ENCODE data around the gene PRAC1.
"Not testable (repeated sequence)": the region's sequence is repeated elsewhere in the genome, so short reads cannot be mapped to it uniquely, and the experiment has no call there.

PRAC1 gene

DNA sequence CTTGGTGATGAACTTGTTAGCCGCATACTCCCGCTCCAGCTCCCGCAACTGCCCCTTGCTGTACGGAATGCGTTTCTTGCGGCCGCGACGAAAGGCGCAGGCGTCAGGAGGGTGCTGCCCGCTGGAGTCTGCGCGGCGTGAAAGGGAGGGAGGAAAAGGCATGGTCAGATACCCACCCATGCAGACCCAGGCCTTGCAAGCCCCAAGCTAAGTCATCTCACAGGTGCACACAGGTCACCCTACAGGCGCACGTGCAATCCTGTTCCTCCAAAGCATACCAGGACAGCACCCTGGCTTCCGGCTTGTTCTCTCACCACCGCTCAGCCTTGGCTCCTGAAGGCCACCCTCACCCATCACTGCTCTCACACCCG lies 4.6 kb upstream of the PRAC1 start:
- no peak for DNase-seq (ENCODE audit: low read depth in 2 of 2)

DNA sequence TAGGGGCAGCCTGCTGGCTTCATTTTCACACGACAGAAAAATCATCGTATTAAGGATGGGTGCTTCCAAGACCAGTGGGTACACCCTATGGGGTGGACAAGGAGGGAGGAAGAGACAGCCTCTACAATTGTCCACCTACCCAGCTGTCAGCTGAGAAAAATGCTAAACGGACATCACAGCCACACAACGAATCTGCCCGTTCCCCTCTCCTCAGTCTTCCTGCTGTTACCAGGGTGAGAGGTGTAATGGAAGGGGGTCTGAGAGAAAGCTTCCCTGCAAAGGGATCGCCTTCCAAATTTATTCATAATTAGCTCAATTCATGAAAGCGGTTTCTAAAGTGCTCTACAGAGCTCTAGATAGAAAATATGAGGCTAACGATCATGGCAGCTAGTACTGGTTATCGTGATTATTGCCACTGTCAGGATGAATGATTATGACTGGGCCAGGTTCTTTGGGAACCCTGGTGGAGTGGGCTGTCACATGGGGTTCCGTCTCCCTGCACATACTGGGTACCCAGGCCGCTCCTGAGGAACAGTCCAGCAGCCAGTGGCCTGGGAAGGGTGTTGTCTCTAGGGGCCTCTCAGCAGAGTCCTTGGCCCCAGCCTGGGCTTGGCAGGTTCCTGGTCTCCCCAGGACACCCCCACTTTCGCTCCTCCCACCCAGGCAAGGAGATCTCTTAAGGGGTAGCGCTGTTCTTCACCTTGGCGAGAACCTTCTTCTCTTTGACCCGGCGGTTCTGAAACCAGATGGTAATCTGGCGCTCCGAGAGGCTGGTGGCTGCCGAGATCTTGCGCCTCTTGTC lies 4.0 kb upstream of the PRAC1 start:
- no peak for DNase-seq (ENCODE audit: low read depth in 2 of 2)

DNA sequence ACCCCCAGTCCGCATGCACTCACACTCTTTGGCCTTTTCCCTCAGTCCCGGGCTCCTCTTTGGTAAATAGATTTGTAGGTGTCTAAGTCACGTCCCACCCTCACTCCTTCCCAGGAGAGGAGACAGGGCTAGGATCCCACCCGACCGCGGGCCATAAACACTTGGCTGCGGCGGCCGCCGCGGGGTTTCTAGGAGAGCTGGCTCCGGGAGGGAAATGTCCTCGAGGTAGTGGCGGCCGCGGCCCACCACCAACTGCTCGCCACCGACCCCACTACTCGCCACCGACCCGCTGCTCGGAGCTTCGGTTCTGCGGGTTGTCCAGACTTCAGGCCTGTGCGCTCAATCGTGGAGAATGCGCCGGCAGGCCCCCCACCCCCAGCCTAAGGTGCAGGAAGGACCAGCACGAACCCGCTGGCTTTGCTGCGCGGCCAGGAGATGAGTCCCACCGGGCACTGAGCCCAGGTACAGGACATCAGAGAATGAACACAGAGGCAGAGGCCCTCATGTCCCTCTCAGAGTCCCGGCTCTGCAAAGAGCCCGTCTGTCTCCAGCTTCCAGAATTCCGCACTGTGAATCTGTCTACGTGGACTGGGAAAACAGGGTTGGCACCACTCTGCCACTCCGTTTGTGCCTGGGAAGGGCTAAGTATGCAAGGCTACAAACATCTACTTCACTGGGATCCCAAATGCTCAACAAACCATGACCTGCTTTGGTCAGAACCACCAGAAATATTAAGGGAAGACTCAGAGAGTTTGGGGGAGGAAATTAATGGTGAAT lies 3.2 kb upstream of the PRAC1 start:
- DNase-seq (ENCODE audit: low read depth in 2 of 2) = no peak

DNA sequence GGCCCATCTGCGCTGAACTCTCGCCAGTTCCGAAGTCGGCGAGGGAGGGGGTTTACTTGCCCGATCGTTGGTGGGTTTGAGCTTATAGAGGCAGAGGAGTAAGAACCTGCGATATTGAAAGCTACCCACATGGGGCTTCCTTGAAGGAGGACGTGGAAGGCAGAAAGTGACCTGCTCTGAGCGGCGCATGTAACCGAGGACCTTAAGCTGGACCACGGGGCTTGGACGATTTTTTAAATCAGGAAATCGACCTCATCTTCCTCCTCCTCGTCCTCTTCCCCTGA lies 2.6 kb upstream of the PRAC1 start:
- DNase-seq (ENCODE audit: low read depth in 2 of 2) = no peak

DNA sequence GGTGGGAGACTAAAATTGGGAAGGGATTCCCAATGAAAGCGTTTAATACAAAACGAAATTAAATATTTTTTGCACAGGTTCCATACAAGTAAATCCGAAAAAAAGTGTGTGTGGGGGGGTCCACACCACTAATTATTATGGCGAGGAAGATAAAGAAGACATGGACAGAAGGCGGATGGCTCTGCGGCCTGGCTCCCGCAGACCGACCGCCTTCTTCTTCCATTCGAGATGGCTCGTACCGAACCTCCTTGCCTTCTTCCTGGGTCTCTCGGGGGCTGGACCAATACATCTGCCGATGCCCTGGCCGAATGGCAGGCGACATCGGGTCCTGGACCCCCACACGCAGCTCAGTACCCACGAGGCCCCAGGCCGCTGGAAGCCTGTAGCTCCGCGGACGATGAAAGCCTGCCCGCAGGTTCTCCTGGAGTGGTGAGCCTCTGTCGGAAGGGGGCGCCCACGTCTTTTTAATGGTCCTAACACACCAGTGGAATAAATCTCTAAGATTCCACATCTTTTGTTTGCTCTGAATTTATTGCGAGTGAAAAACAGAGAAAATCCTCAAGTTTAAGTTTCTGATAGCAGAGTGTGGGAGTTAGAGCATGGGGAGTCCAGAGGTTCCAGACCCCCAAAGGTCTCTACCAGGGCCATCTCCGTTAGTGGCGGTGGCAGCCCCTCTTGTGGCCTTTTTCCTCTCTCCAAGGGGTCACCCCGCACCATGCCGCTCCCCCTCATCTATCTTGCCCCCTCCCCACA lies 2.1 kb upstream of the PRAC1 start:
- DNase-seq (ENCODE audit: low read depth in 2 of 2) = peak; percentile 40 to 65

DNA sequence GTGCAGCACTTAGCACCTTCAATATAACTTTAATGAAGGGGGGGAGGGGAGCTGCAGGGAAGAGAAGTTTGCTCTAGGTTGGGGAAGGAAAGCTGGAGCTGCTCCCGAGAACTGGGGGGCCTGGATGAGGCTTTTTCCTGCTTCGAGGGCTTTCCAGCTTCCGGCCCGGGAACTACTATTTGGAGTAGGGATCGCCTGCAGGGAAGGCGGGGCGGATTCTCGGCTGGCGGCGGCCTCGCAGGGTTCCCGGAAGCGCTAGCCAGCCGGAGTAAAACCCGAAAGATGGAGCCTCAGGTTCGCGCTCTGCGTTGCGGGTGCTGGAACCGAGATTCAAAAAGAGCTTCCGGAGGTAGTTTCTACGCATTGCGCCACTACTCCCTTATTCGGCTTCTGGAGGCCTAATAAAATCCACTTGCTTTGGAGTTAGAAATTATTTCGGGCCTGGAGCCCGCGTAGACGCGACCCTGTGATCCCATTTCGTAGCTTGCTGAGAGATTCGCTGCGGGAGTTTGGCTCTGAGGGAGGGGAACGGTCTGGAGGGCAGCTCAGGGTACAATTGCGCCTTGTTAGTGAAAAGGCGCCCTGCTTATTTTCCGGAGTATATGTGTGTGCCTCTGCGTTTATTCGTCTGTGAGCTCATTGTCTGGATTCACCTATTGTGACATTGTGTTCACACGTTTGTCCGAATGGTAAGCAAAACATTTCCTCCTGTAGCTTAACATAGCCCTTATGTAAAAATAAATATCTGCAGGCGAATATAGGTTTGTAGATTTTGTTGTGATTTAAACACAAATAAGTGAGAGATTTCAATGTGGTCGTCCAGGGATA lies 1.3 kb upstream of the PRAC1 start:
- no peak for DNase-seq (ENCODE audit: low read depth in 2 of 2)

DNA sequence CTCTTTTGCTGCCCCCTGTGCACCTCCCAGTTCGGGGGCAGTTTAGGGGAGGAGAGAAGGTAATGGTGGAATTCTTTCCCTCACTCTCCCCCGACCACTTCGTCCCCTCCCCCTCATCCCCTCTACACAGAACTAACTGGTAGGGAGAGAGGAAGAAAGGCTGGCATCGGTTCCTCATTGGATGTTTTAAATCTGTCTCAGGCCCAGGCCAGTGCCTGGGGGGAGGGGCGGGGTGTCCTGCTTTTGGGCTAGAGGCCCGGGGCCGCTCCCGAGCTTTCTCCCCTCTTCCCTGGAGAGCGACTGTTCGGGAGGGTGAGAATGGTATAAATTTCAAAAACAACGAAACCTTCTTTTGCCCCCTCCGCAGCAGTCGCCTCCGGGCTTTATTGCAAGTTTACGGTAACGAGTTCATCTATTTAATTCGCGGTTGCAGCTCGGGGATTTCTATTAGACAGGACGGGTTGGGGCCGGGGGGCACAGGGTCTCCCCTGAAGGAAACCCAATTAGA lies 651 bp upstream of the PRAC1 start, which contains the start of gene PRAC2:
Gene PRAC2, plus strand, starts transcription at position 271 of the 508 bp plus-strand sequence. CDS start 1,226 bp downstream, outside the sequence.
- DNase-seq (ENCODE audit: low read depth in 2 of 2) = no peak

DNA sequence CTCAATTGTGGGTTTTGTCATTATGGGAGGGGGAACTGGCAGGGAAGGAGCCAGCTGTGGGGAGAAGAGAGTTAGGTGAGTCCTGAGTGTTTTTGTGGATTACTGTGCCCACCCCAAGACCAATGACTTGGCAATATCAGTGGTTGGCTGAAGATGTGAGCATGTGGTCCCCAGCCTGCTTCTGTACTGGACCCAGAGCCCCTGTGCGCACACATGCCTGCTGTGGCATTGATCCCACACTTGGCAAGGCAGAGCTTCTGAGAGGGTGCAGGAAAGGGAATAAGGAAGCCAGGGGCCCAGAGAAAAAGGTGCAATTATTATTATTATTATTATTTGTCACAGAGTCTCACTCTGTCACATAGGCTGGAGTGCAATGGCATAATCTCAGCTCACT lies 1.3 kb downstream of the PRAC1 start:
- no peak for DNase-seq (ENCODE audit: low read depth in 2 of 2)

DNA sequence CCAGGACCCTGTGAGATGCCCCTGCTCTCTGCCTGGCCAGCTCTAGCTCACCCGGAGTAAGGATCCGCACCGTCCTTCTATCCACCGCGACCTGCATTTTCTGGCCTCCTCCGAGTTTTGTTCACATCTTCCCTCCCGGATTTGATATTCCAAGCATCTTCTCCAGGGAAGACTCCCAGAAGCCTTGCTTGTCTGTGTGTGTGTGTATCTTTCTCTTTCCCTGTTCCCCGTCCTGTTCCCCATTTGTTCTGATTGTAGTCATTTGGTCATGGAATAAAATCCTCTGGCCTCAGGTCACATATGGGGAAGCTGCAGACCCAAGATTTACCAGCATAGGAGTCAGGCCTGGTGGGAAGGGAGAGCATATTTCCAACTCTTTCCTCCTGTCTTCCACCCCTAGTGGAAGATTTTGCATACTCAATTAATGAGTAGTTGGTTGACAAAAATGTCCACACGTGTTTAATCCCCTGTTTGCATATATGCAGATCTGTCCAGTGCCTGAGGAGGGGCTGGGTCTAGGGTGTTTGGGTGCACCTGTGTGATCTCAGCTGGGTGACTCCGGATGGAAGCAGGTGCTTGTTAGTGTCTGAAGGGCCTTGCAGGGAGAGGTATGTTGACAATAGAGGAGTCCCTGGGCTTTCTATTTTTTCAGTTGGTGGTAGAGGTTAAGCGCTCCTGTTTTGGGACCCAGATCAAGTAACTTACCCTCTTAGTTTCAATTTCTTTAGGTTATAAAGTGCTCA lies 1.9 kb downstream of the PRAC1 start:
- DNase-seq (ENCODE audit: low read depth in 2 of 2) = no peak

DNA sequence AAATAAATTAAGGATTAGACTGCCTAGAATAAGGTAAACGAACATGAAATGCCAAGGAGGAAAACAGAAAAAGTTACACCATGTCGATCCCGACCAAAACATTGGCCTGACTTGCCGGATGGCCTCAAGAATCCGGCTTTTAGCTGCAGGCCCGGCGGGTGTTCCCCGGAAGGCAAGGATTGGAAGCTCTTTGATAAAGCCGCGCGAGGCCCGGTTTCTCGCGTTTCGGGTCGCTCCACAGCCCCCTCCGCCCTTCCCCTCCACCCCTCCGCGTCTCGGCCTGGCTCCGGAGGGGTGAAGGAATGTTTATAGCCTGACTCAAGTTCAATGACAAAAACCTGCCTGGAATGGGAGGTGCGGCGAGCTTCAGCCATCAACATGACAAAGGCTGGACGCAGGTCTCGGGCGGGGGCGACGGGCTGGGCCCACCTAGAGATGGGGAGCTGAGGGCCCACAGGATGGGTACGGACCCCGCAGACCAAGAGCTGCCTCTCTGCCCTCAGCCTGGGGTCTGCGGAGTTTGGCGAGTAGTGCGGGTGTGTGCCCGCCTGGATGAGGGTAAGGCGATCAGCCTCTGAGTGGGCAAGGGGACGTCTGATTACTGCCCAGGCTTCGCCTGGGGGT lies 2.6 kb downstream of the PRAC1 start:
- no peak for DNase-seq (ENCODE audit: low read depth in 2 of 2)

DNA sequence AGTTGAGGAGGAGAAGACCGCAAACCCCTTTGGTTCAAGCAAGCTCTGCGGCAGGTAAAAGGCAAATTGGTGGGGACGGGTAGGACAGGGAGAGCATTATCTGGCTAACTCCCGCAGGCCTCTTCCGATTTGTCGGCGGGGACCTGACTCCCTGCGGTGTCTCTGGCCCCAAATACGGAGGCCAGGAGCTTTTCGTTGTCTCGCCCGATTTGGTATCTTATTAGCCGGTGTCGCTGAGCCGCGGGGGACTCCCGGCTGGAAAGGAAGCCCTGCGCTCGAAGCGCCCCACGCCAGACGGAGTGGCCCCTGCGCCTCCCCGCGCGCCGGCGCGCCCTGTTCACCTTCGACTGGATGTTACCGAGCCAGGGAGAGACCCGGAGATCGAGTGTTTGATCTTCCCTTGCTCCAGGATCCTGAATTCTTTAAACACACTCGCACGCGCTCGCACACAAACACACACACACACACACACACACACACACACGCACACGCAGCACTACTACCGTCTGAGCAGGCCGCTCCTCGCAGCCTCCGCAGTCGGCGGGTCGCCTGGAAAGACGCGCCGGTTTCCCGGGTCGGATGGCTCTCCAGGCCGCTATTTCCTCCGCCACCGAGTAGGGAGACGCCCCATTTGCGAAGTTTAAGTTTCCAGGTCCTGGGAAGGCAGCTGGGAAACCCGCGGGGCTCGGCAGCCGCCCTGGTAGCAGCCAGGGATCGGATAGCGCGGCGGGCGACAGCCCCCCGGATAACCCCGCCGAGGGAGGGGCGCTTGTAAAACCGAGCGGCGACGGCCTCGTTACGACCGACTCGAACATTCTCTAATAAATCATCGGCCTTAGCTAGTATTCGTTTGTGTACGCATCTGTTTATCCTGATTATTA lies 3.3 kb downstream of the PRAC1 start:
- no peak for DNase-seq (ENCODE audit: low read depth in 2 of 2)

DNA sequence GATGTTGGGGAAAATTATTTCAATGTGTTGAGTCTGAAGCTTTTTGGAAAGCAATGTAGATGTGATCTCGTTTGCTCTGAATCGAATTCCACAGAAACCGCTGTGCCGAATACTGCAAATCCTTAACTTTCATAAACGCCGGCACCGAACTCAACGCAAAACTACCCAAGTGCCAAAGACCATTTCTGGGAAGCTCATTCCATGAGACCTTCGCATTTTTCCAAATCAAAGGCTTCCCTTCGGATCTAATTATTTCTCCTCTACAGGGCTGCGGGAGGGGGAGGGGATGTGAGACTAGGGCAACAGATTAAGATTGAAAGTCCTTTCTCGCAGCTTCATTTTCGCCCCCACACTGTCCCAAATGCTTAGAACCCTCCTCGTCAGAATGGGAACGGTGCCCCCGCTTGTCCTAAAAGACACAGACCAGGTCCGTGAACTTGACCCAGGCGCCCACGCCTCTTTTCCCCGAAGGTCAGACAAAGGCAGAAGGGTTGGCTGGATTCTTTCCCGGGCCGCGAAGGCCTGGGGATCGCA lies 4.0 kb downstream of the PRAC1 start:
- DNase-seq (ENCODE audit: low read depth in 2 of 2) = no peak

DNA sequence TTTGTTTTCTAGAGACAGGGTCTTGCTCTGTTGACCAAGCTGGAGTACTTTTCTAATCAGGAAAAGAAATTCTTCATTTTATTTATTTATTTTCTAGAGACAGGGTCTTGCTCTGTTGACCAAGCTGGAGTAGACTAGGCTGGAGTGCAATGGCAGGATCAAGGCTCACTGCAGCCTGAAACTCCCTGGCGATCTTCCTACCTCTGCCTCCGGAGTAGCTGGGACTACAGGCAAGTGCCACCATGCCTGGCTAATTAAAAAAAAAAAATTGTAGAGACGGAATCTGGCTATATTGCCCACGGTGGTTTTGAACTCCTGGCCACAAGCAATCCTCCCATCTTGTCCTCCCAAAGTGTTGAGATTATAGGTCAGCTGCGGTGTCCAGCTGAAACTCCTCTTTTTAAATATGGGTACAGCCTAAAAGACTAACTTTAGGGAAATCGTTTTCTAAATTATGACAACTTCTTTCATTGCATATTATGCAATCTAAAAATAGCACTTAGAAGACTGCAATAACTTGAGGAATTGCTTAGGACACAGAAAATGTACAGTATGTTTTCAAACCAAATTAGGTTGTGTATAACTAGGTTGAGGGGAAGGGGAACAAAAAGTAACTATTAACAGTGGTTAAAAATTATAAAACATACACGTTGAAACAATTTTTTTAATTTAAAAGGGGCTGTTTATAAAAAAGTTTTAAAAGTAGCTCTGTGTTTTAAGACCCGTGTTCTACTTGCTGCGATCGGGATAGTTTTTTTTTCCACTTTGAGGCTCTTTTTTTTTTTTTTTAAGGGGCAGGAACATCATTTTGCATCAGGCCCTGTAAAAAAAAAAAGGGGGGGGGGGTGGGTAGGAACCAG lies 4.7 kb downstream of the PRAC1 start:
- DNase-seq (ENCODE audit: low read depth in 2 of 2) = no peak

DNA sequence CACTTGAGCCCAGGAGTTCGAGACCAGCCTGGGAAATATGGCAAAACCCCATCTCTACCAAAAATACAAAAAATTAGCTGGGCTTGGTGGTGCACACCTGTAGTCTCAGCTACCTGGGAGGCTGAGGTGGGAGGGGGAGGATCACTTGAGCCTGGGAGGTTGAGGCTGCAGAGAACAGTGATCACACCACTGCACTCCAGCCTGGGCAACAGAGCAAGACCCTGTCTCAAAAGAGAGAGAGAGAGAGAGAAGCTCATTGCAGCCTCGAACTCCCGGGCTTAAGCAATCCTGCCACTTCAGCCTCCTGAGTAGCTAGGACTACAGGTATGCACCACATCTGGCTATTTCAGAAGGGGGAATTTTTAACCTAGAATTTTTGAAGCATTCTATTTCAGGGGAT lies 5.8 kb downstream of the PRAC1 start:
- not testable (repeated sequence) for DNase-seq (ENCODE audit: low read depth in 2 of 2)

DNA sequence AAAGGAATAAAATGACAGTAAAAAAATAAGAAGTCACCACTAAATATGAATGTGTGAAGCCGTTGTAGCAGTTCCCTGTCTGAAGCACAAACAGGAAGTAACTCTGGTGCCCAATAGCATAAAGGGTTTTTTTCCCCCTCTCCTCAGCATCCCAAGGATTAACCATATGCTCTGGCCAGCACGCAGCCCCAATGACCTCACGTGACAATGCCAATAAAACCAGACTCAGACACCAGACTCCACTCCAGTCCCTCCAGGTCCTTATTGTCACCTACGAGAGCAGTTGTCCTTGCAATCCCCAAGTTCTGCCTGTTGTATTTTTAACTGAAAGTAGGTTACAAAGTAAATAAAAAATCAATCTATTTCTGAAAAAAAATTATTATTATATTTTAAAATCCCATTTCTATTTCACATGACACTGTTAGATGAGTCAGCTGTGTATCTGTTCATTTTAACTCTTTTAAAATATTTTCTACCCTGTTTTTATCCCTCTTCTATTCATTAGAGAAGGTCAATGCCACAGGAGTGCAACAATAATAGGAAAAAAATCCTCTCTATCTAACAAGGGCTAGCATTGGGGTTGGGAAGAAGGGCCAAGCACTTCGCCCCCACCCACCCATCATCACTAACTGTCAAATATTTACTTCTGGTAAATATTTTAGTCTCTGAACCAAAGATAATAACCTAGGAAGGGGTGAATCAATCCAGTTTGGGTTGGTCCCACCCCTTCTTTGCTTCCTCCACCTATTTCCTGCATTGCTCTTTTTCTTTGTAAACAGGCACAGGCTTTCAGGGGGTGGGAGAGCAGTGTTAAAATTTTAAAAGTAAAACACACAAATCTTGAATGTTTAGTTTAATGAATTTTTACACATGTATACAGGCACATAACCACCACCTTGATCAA lies 6.6 kb downstream of the PRAC1 start:
- DNase-seq (ENCODE audit: low read depth in 2 of 2) = no peak

DNA sequence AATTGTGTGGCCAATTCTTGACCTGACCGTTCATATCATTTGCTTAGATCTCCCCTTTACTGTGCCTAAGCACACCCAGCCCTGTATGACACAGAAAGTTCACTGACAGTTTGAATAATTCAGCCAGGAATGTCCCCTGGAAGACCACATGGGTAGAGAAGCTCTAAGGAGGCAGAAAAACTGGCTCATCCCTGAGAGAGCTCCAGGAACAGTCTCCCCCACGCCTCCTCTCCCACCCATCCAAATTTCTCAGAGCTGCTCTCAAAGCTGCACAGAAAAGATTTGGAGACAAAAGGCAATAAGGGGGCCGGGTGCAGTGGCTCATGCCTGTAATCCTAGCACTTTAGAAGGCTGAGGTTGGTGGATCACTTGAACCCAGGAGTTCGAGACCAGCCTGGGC lies 11.2 kb downstream of the PRAC1 start:
- no peak for DNase-seq (ENCODE audit: low read depth in 2 of 2)
